ENCODE results near the gene INSL4. TPM values are rescaled to one million over a fixed set of nuclear protein-coding genes. Genes with fewer than 3 reads are reported as not detected.

Gene INSL4
- not detected in 2 replicates for total RNA-seq (2021)
- long read RNA-seq: 0 reads

GRCh38 chr9:5231212-5231611 is at the start of gene INSL4:
Gene INSL4 (plus strand): TSS chr9:5231419. CDS start chr9:5231524, 105 bp downstream.
- Histone ChIP-seq H2AFZ (ENCODE audit: low read length) (no peak within 1 kb of the TSS), H2BK120ac (ENCODE audit: low read depth, low read length, poor library complexity, severe bottlenecking) (no peak within 1 kb of the TSS), H3K27ac (ENCODE audit: insufficient read length, low read depth, low read length) (no peak within 1 kb of the TSS), H3K14ac (ENCODE audit: insufficient read depth, low read length) (no peak within 1 kb of the TSS), H3K23me2 (ENCODE audit: insufficient read length, low read depth, low read length, poor library complexity, severe bottlenecking) (no peaks in the 10 kb centered on the region), H3K27me3 (ENCODE audit: insufficient read depth, low read length) (no peaks in the 10 kb centered on the region), H4K8ac (replicated peaks; ENCODE audit: insufficient read length, low read depth, low read length) (no peak within 1 kb of the TSS), H2AK5ac (ENCODE audit: insufficient read length, low read length) (no peak within 1 kb of the TSS), H3T11ph (ENCODE audit: low read length) (no peak within 1 kb of the TSS), H3K4ac (ENCODE audit: low read depth, low read length) (no peak within 1 kb of the TSS), H3K4me1 (ENCODE audit: insufficient read depth, low read length) (no peaks in the 10 kb centered on the region), H3K56ac (ENCODE audit: insufficient read length, low read depth, low read length) (no peak within 1 kb of the TSS), H3K9me3 (ENCODE audit: control insufficient read depth, low read depth, low read length) (no peaks in the 10 kb centered on the region), H3K79me1 (ENCODE audit: insufficient read depth, low read depth, low read length, poor library complexity, severe bottlenecking) (no peaks in the 10 kb centered on the region), H3K18ac (ENCODE audit: insufficient read length, low read depth, low read length) (no peak within 1 kb of the TSS), H4K91ac (ENCODE audit: insufficient read length, low read depth, low read length) (no peak within 1 kb of the TSS), H2BK20ac (ENCODE audit: low read depth, low read length, poor library complexity, severe bottlenecking) (no peak within 1 kb of the TSS), H2BK12ac (ENCODE audit: insufficient read length, low read depth, low read length) (no peak within 1 kb of the TSS), H4K20me1 (ENCODE audit: control insufficient read depth, insufficient read depth, insufficient read length) (no peaks in the 10 kb centered on the region), H3K23ac (ENCODE audit: insufficient read length, low read depth, low read length) (no peak within 1 kb of the TSS), H3K79me2 (ENCODE audit: insufficient read depth, low read length) (no peaks in the 10 kb centered on the region), H3K4me2 (ENCODE audit: insufficient read depth, insufficient read length, low read length) (no peak within 1 kb of the TSS), H2BK5ac (ENCODE audit: insufficient read length, low read length) (no peak within 1 kb of the TSS), H2BK15ac (ENCODE audit: low read depth, low read length) (no peak within 1 kb of the TSS), H4K5ac (ENCODE audit: insufficient read length, low read depth, low read length) (no peak within 1 kb of the TSS), H3K9ac (ENCODE audit: extremely low read depth, insufficient read length, low read length) (no peak within 1 kb of the TSS)
- Mint-ChIP-seq H3K4me3 (no peak within 1 kb of the TSS), H3K27me3 (ENCODE audit: low read depth) (peaks cover 11% of the 10 kb centered on the region), H3K36me3 (ENCODE audit: insufficient read depth in 1 of 3, low read depth in 3 of 3) (no peaks in the 10 kb centered on the region), H3K4me1 (no peaks in the 10 kb centered on the region), H3K27ac (no peak within 1 kb of the TSS; a peak in 1 of 7 replicates), H3K9me3 (peaks cover 0 to 5% of the 10 kb centered on the region in 2 experiments; a peak in 1 of 5 replicates)
- TF ChIP-seq CTCF (conservative IDR thresholded peaks at IDR 0.05): no peak
- DNase-seq: no peak
- WGBS (ENCODE audit: extremely low coverage, insufficient read length, low lambda C conversion rate): no CpG with 5 or more reads among the region's 2 CpGs

Measured in H9 (cell line).